ENCODE data around the gene ACTN3. TPM values are rescaled to one million over a fixed set of nuclear protein-coding genes. Genes with fewer than 3 reads are reported as not detected.

Gene ACTN3
- total and polyA plus RNA-seq, 9 donors, result 0.11 to 0.28 (median 0.23) TPM; not detected in 3

GRCh38 chr11:66549696-66550095 is 3.0 kb downstream of the ACTN3 start:
- 84 to 89% (median 84%) methylated on average over 3 of the region's 3 CpGs for WGBS, 3 donors
- no peak for TF ChIP-seq POLR2A (IDR thresholded peaks at IDR 0.05)
- no peak for TF ChIP-seq EP300 (IDR thresholded peaks at IDR 0.05)
- no peak for TF ChIP-seq CTCF (IDR thresholded peaks at IDR 0.05)
- no peaks in the 10 kb centered on the region for H3K27me3 ChIP-seq
- no peak overlapping the region for H3K27ac ChIP-seq
- intact Hi-C loops (cut with DNase I), result no loop called here
- DNase-seq, result no peak
- no peaks in the 10 kb centered on the region for H3K36me3 ChIP-seq
- H3K4me3 ChIP-seq, result no peak overlapping the region
- H3K4me1 ChIP-seq (ENCODE audit: insufficient read depth), result no peaks in the 10 kb centered on the region
- no peaks in the 10 kb centered on the region for H3K9me3 ChIP-seq

GRCh38 chr11:66550887-66551286 is 4.2 kb downstream of the ACTN3 start:
- Histone ChIP-seq H3K27ac (no peak overlapping the region), H3K36me3 (no peaks in the 10 kb centered on the region), H3K27me3 (no peaks in the 10 kb centered on the region), H3K4me1 (ENCODE audit: insufficient read depth) (no peaks in the 10 kb centered on the region), H3K9me3 (no peaks in the 10 kb centered on the region), H3K4me3 (no peak overlapping the region)
- TF ChIP-seq POLR2A (IDR thresholded peaks at IDR 0.05), result no peak
- no peak for TF ChIP-seq CTCF (IDR thresholded peaks at IDR 0.05)
- no peak for TF ChIP-seq EP300 (IDR thresholded peaks at IDR 0.05)
- intact Hi-C loops (cut with DNase I), result no loop called here
- 86 to 95% (median 89%) methylated on average over 4 of the region's 4 CpGs for WGBS, 3 donors
- no peak for DNase-seq

- intact Hi-C loops (cut with DNase I), result no loop called here
- H3K9me3 ChIP-seq, result no peaks in the 10 kb centered on the region
- H3K36me3 ChIP-seq, result no peaks in the 10 kb centered on the region
- no peak overlapping the region for H3K27ac ChIP-seq
- H3K4me3 ChIP-seq, result no peak overlapping the region
- H3K27me3 ChIP-seq, result no peaks in the 10 kb centered on the region
- DNase-seq, result no peak
- no peak for TF ChIP-seq EP300 (IDR thresholded peaks at IDR 0.05)
- no peak for TF ChIP-seq POLR2A (IDR thresholded peaks at IDR 0.05)
- no peak for TF ChIP-seq CTCF (IDR thresholded peaks at IDR 0.05)
- peaks cover 3% of the 10 kb centered on the region for H3K4me1 ChIP-seq (ENCODE audit: insufficient read depth)
- 63 to 75% (median 66%) methylated on average over 5 of the region's 5 CpGs for WGBS, 3 donors
Observed at GRCh38 chr11:66554602-66555001, 7.9 kb downstream of the ACTN3 start.

- WGBS, 3 donors, result 65 to 68% (median 66%) methylated on average over 3 of the region's 3 CpGs
- DNase-seq, result no peak
- no peak for TF ChIP-seq EP300 (IDR thresholded peaks at IDR 0.05)
- TF ChIP-seq CTCF (IDR thresholded peaks at IDR 0.05), result no peak
- no peak for TF ChIP-seq POLR2A (IDR thresholded peaks at IDR 0.05)
- no peak overlapping the region for H3K4me3 ChIP-seq
- intact Hi-C loops (cut with DNase I), result no loop called here
- H3K27ac ChIP-seq, result no peak overlapping the region
- peaks cover 3% of the 10 kb centered on the region for H3K4me1 ChIP-seq (ENCODE audit: insufficient read depth)
- no peaks in the 10 kb centered on the region for H3K27me3 ChIP-seq
- H3K9me3 ChIP-seq, result no peaks in the 10 kb centered on the region
- H3K36me3 ChIP-seq, result no peaks in the 10 kb centered on the region
Observed at GRCh38 chr11:66555416-66555815, 8.7 kb downstream of the ACTN3 start.
